ENCODE results near the gene CCDC54. TPM values are rescaled to one million over a fixed set of nuclear protein-coding genes. Genes with fewer than 3 reads are reported as not detected.

Gene CCDC54
- total RNA-seq, 1 donor from 2014 or later = not detected

GRCh38 chr3:107369791-107370190 lies 7.4 kb upstream of the CCDC54 start:
- H3K27ac Mint-ChIP-seq = no peak overlapping the region
- H3K27me3 Mint-ChIP-seq = peaks cover 12% of the 10 kb centered on the region
- H3K4me3 Mint-ChIP-seq = no peak overlapping the region
- no peaks in the 10 kb centered on the region for H3K36me3 Mint-ChIP-seq (ENCODE audit: low read depth)
- intact Hi-C loops (cut with micrococcal nuclease) = no loop called here
- H3K9me3 Mint-ChIP-seq = peaks cover 4% of the 10 kb centered on the region
- peaks cover 2% of the 10 kb centered on the region for H3K4me1 Mint-ChIP-seq
- DNase-seq = no peak

- Mint-ChIP-seq H3K4me3 (no peak overlapping the region), H3K27ac (no peak overlapping the region), H3K36me3 (ENCODE audit: low read depth) (no peaks in the 10 kb centered on the region), H3K9me3 (peaks cover 3% of the 10 kb centered on the region), H3K27me3 (peaks cover 15% of the 10 kb centered on the region), H3K4me1 (peaks cover 2% of the 10 kb centered on the region)
- intact Hi-C loops (cut with micrococcal nuclease) = no loop called here
- no peak for DNase-seq
Measured at GRCh38 chr3:107370907-107371306, 6.3 kb upstream of the CCDC54 start.

- H3K4me1 Mint-ChIP-seq = no peaks in the 10 kb centered on the region
- no peaks in the 10 kb centered on the region for H3K36me3 Mint-ChIP-seq (ENCODE audit: low read depth)
- H3K27ac Mint-ChIP-seq = no peak overlapping the region
- peaks cover 19% of the 10 kb centered on the region for H3K27me3 Mint-ChIP-seq
- no peaks in the 10 kb centered on the region for H3K9me3 Mint-ChIP-seq
- H3K4me3 Mint-ChIP-seq = no peak overlapping the region
- DNase-seq = no peak
- intact Hi-C loops (cut with micrococcal nuclease) = no loop called here
Measured at GRCh38 chr3:107372506-107372905, 4.7 kb upstream of the CCDC54 start.

GRCh38 chr3:107373896-107374295 lies 3.3 kb upstream of the CCDC54 start:
- peaks cover 26% of the 10 kb centered on the region for H3K27me3 Mint-ChIP-seq

GRCh38 chr3:107375682-107376081 lies 1.6 kb upstream of the CCDC54 start:
- no peak overlapping the region for H3K4me3 Mint-ChIP-seq
- no peaks in the 10 kb centered on the region for H3K9me3 Mint-ChIP-seq
- H3K27me3 Mint-ChIP-seq = peaks cover 28% of the 10 kb centered on the region
- H3K4me1 Mint-ChIP-seq = no peaks in the 10 kb centered on the region
- no peak overlapping the region for H3K27ac Mint-ChIP-seq
- no peaks in the 10 kb centered on the region for H3K36me3 Mint-ChIP-seq (ENCODE audit: low read depth)
- intact Hi-C loops (cut with micrococcal nuclease) = no loop called here
- DNase-seq = no peak

More at GRCh38 chr3:107373896-107374295, 3.3 kb upstream of the CCDC54 start:
- intact Hi-C loops (cut with micrococcal nuclease) = no loop called here
- Mint-ChIP-seq H3K4me3 (no peak overlapping the region), H3K36me3 (ENCODE audit: low read depth) (no peaks in the 10 kb centered on the region), H3K27ac (no peak overlapping the region), H3K9me3 (no peaks in the 10 kb centered on the region), H3K4me1 (no peaks in the 10 kb centered on the region)
- no peak for DNase-seq

- Mint-ChIP-seq H3K27ac (no peak overlapping the region), H3K4me1 (no peaks in the 10 kb centered on the region), H3K9me3 (no peaks in the 10 kb centered on the region), H3K27me3 (peaks cover 16% of the 10 kb centered on the region), H3K4me3 (no peak overlapping the region), H3K36me3 (ENCODE audit: low read depth) (no peaks in the 10 kb centered on the region)
- DNase-seq = no peak
- intact Hi-C loops (cut with micrococcal nuclease) = no loop called here
Measured at GRCh38 chr3:107382631-107383030, 5.4 kb downstream of the CCDC54 start.

GRCh38 chr3:107384428-107384827 lies 7.2 kb downstream of the CCDC54 start:
- intact Hi-C loops (cut with micrococcal nuclease) = no loop called here
- Mint-ChIP-seq H3K27me3 (peaks cover 10% of the 10 kb centered on the region), H3K4me3 (no peak overlapping the region), H3K9me3 (no peaks in the 10 kb centered on the region), H3K27ac (no peak overlapping the region), H3K36me3 (ENCODE audit: low read depth) (no peaks in the 10 kb centered on the region), H3K4me1 (no peaks in the 10 kb centered on the region)
- no peak for DNase-seq

GRCh38 chr3:107384907-107385306 lies 7.7 kb downstream of the CCDC54 start:
- Mint-ChIP-seq H3K27me3 (peaks cover 10% of the 10 kb centered on the region), H3K4me1 (no peaks in the 10 kb centered on the region), H3K4me3 (no peak overlapping the region), H3K27ac (no peak overlapping the region), H3K36me3 (ENCODE audit: low read depth) (no peaks in the 10 kb centered on the region), H3K9me3 (no peaks in the 10 kb centered on the region)
- DNase-seq = no peak
- intact Hi-C loops (cut with micrococcal nuclease) = no loop called here

GRCh38 chr3:107387555-107387954 lies 10.3 kb downstream of the CCDC54 start:
- H3K27ac Mint-ChIP-seq = no peak overlapping the region
- no peaks in the 10 kb centered on the region for H3K4me1 Mint-ChIP-seq
- no peaks in the 10 kb centered on the region for H3K9me3 Mint-ChIP-seq
- no peaks in the 10 kb centered on the region for H3K36me3 Mint-ChIP-seq (ENCODE audit: low read depth)
- no peak overlapping the region for H3K4me3 Mint-ChIP-seq
- H3K27me3 Mint-ChIP-seq = peaks cover 6% of the 10 kb centered on the region
- intact Hi-C loops (cut with micrococcal nuclease) = no loop called here
- no peak for DNase-seq

- DNase-seq = no peak
- intact Hi-C loops (cut with micrococcal nuclease) = no loop called here
- Mint-ChIP-seq H3K36me3 (ENCODE audit: low read depth) (no peaks in the 10 kb centered on the region), H3K4me1 (no peaks in the 10 kb centered on the region), H3K27me3 (peaks cover 8% of the 10 kb centered on the region), H3K27ac (no peak overlapping the region), H3K9me3 (no peaks in the 10 kb centered on the region), H3K4me3 (no peak overlapping the region)
Measured at GRCh38 chr3:107392549-107393165, 15.4 kb downstream of the CCDC54 start.

- Mint-ChIP-seq H3K9me3 (peaks cover 4% of the 10 kb centered on the region), H3K4me3 (no peak overlapping the region), H3K27me3 (peaks cover 15% of the 10 kb centered on the region), H3K4me1 (peaks cover 2% of the 10 kb centered on the region), H3K27ac (no peak overlapping the region), H3K36me3 (ENCODE audit: low read depth) (no peaks in the 10 kb centered on the region)
- intact Hi-C loops (cut with micrococcal nuclease) = no loop called here
- no peak for DNase-seq
Measured at GRCh38 chr3:107394502-107394901, 17.3 kb downstream of the CCDC54 start.

GRCh38 chr3:107395066-107395465 lies 17.8 kb downstream of the CCDC54 start:
- Mint-ChIP-seq H3K4me1 (peaks cover 2% of the 10 kb centered on the region), H3K4me3 (no peak overlapping the region)

GRCh38 chr3:107401301-107401700 lies 24.1 kb downstream of the CCDC54 start:
- H3K4me1 Mint-ChIP-seq = peaks cover 2% of the 10 kb centered on the region
- DNase-seq = no peak
- peaks cover 20% of the 10 kb centered on the region for H3K27me3 Mint-ChIP-seq
- H3K36me3 Mint-ChIP-seq (ENCODE audit: low read depth) = no peaks in the 10 kb centered on the region
- no peak overlapping the region for H3K4me3 Mint-ChIP-seq
- peaks cover 4% of the 10 kb centered on the region for H3K9me3 Mint-ChIP-seq
- intact Hi-C loops (cut with micrococcal nuclease) = no loop called here
- no peak overlapping the region for H3K27ac Mint-ChIP-seq

More at GRCh38 chr3:107395066-107395465, 17.8 kb downstream of the CCDC54 start:
- DNase-seq = no peak
- Mint-ChIP-seq H3K27me3 (peaks cover 15% of the 10 kb centered on the region), H3K36me3 (ENCODE audit: low read depth) (no peaks in the 10 kb centered on the region), H3K27ac (no peak overlapping the region), H3K9me3 (peaks cover 4% of the 10 kb centered on the region)
- intact Hi-C loops (cut with micrococcal nuclease) = no loop called here

- peaks cover 18% of the 10 kb centered on the region for H3K27me3 Mint-ChIP-seq
- peaks cover 2% of the 10 kb centered on the region for H3K4me1 Mint-ChIP-seq
- DNase-seq = no peak
- peaks cover 4% of the 10 kb centered on the region for H3K9me3 Mint-ChIP-seq
- H3K27ac Mint-ChIP-seq = no peak overlapping the region
- H3K36me3 Mint-ChIP-seq (ENCODE audit: low read depth) = no peaks in the 10 kb centered on the region
- intact Hi-C loops (cut with micrococcal nuclease) = no loop called here
- no peak overlapping the region for H3K4me3 Mint-ChIP-seq
Measured at GRCh38 chr3:107402214-107402613, 25.0 kb downstream of the CCDC54 start.

Data from activated CD4-positive, alpha-beta T cell treated with anti-CD3 and anti-CD28 coated beads, Interleukin-2, amount 10 ng/mL, durations not matched to agents 24 days and 14 days (primary cell).